COR-L47 (cell line): ENCODE measurements around the gene GSTM2.
"Not testable (repeated sequence)": the region's sequence is repeated elsewhere in the genome, so short reads cannot be mapped to it uniquely, and the experiment has no call there.

Source experiments
- DNase-seq: peaks from one replicate; lab custom pipeline; 2025; lab: John Stamatoyannopoulos, UW

GSTM2 gene

DNA sequence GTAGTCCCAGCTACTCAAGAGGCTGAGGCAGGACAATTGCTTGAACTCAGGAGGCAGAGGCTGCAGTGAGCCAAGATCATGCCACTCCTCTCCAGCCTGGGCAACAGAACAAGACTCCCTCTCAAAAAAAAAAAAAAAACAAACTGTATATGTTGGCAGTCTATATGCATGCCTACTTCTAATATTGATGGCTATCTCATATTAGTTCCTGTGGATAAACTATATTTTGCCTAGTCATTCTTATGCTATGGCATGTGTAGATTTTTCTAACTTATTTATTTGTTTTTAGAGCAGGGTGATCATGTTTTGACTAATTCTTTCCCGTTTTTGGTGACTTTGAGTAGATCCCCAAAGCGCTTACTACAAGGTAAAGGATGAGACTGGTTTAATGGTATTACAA, 10.8 kb downstream of the GSTM2 start:
- DNase-seq: not testable (repeated sequence)

DNA sequence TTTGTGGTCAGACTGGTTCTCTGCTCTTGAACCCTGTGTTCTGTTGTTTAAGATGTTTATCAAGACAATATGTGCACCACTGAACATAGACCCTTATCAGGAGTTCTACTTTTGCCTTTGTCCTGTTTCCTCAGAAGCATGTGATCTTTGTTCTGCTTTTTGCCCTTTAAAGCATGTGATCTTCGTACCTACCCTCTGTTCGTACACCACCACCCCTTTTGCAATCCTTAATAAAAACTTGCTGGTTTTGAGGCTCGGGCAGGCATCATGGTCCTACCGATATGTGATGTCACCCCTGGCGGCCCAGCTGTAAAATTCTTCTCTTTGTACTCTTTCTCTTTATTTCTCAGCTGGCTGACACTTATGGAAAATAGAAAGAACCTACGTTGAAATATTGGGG, 16.9 kb downstream of the GSTM2 start:
- not testable (repeated sequence) for DNase-seq

DNA sequence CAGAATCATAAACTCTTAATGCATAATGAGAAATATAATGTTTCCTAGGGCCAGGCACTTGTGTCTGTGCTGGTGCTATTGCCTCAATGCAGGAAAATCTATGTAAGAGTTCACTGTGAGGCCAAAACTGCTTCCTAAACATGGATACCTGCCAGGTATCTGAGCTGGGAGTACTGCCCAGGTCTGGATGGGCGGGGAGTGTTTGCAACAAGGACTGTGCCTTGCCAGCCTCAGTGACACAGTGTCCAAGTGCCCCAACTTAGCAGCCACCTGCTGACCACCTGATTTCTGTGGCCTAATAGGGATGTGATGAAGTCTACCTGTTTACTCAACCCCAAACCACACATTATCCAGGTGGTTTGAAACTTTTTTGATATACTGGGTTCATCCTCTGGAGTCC, 17.5 kb downstream of the GSTM2 start:
- DNase-seq: not testable (repeated sequence)

DNA sequence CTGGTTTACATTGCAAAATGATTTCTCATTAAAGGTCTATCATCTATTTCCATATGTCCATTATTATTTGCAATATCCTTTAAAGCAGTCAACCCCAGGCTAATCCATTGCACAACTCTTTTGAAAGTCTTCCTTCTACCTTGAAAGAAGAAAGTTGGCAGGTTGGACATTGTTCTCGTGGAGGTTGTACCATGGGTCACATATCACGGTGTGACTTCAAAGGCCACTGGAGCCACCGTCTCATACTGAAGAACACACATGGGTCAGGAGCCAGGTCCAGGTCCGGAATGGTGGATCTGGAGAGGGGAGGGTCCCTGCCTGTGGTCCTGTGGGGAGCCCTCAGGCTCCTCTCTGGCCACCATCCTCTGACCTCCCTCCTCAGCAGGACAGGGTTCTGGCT, 18.0 kb downstream of the GSTM2 start:
- DNase-seq: not testable (repeated sequence)

DNA sequence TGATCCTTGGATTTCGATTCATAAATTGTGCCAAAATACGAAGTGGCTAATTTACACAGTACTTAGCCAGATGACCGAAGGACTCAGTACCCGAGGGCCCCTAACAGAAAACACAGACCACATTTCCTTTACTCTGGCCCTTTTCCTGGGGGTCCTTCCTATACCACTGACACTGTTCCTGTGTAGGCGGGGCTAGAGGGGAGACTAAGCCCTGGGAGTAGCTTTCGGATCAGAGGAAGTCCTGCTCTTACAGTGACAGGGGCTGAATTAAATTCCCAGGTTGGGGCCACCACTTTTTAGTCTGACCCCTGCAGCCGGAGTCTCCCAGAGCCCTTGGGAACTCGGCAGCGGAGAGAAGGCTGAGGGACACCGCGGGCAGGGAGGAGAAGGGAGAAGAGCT, 19.3 kb downstream of the GSTM2 start:
- not testable (repeated sequence) for DNase-seq

DNA sequence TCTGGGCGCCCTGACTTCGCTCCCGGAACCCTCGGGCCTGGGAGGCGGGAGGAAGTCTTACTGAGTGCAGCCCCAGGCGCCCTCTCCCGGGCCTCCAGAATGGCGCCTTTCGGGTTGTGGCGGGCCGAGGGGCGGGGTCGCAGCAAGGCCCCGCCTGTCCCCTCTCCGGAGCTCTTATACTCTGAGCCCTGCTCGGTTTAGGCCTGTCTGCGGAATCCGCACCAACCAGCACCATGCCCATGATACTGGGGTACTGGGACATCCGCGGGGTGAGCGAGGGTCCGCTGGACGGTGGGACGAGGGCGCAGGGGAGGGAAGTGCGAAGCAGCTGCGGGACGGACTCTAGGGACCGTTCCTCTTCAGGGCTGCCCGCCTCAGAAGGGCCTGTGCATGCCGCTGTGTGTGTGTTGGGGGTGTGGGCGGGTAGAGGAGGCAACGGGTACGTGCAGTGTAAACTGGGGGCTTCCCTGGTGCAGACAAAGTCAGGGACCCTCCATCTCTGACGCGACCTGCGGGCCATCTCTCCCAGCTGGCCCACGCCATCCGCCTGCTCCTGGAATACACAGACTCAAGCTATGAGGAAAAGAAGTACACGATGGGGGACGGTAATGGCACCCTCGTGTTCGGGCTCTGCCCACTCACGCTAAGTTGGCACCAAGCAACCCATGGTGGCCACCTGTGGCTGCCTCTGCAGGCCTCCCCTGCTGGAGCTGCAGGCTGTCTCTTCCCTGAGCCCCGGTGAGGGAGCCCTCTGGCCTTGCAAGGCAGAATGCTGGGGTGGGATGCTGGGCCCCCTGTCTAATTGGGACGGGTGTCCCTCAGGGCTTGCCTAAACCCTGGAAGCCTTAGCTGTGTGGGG, 20.0 kb downstream of the GSTM2 start, which contains the start of gene GSTM1:
GSTM1 (plus strand) TSS at position 177 of the 859 bp plus-strand sequence; CDS start at position 234, 57 bp downstream.
- no peak for DNase-seq

DNA sequence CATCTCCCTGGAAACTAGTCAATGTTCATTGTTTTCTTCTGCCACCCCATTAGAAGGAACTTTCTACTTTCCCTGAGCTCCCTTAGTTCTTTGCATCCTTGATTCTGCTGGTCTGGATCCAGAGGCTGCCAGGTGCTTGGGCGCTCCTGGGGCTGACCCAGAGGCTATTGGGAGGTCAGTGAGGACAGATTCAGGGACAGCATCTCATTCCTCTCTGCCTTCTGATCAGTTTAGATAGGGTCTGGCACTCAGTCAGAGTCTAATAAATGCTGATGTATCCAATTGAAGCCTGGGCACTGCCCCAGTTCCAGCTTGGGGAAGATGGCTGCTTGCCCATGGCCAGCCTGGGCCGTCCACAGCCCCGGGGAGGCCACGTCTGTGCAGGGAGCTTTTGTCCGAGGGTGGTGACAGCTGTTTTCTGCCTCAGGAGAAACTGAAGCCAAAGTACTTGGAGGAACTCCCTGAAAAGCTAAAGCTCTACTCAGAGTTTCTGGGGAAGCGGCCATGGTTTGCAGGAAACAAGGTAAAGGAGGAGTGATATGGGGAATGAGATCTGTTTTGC, 22.1 kb downstream of the GSTM2 start:
- DNase-seq: no peak

DNA sequence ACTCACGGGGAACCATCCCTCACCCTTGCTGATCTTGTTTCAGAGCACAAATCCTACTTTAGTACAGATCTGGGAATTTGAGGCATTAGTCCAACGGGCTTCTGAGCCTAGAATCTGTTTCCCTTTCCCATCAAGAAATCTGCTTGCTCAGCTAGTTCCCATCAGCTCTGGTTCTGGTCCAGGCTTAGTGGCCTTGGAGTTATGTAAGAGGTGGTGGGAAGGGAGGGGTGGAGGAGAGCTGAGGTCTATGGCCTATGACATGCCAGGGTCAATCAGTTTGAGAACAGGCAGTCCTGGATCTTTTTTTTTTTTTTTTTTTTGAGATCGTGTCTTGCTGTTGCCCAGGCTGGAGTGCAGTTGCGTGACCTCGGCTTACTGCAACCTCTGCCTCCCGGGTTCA, 23.9 kb downstream of the GSTM2 start:
- DNase-seq: no peak

DNA sequence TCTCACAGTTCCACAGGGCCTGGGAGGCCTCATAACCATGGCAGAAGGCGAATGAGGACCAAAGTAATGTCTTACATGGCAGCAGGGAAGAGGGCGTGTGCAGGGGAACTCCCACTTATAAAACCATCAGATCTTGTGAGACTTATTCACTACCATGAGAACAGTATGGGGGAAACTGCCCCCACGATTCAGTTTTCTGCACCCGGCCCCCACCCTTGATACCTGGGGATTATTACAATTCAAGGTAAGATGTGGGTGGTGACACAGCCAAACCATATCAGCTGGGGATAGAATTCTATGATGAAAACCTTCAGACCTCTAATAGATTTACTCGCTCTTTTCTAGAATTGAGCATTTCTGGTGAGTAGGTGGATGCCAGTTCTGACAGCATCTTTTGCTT, 26.5 kb downstream of the GSTM2 start:
- not testable (repeated sequence) for DNase-seq

DNA sequence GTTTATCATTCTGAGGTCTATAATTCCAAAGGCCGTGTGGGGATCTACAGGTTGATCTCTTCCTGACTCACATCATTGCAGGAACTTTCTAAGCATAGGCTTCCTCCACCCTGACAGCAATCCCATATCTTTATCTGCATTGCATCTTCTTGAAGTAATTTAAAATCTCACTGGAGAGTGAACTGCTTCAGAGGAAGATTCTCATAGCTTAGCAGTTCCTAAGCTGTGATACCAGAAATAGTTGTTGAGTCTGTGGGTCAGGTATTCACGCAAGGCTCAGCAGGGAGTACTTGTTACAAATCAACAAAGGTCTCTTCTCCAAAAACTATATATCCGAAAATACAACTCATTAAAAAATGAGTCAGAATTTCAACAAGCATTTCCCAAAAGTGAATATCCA, 27.3 kb downstream of the GSTM2 start:
- not testable (repeated sequence) for DNase-seq

DNA sequence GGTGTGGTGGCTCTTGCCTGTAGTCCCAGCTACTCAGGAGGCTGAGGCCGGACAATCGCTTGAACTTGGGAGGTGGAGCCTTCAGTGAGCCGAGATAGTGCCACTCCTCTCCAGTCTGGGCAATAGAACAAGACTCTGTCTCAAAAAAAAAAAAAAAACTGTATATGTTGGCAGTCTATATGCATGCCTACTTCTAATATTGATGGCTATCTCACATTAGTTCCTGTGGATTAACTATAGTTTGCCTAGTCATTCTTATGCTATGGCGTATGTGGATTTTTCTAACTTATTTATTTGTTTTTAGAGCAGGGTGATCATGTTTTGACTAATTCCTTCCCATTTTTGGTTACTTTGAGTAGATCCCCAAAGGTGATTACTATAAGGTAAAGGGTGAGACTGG, 29.2 kb downstream of the GSTM2 start:
- DNase-seq: no peak

DNA sequence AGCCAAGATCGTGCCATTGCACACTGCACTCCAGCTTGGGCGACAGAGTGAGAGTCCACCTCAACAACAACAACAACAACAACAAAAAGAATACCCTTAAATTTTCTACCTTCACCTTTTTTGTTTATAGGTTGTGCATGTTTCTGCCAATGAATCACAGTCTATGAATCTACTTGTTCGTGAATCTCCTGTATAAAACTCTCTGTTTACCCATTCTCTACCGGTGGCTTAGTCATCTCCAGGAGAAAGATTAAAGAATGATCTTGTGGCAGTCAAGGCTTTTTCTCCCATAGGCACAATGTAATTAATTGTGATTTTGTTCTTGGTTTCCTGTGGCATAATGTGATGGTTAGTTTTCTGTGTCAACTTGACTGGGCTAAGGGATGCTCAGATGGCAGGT, 30.0 kb downstream of the GSTM2 start:
- DNase-seq: not testable (repeated sequence)

DNA sequence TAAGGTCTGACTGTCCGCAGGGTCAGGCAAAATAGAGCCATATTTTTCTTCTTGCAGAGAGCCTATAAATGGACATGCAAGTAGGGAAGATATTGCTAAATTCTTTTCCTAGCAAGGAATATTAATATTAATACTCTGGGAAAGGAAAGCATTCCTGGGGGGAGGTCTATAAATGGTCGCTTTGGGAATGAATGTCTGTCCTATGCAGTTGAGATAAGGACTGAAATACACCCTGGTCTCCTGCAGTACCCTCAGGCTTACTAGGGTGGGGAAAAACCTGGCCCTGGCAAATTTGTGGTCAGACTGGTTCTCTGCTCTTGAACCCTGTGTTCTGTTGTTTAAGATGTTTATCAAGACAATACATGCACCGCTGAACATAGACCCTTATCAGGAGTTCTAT, 35.1 kb downstream of the GSTM2 start:
- DNase-seq: not testable (repeated sequence)

DNA sequence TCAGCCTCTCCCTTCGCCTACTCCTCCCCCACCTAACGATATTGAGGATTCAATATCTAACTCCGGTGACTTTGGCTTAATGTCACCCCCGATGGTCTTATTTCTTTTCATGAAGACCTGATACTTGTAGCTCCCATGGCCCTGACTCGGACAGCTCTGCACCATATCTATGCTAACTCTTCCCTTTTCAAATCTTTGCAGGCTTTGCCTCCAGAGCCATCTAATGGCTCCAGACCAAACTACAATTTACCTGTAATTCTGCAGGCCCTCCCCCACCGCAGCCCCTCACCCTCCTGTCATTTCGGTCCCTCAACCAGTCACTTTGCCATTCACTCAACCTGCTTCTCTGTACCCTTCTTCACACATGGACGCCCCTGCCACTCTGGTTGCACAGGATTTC, 36.3 kb downstream of the GSTM2 start:
- no peak for DNase-seq

DNA sequence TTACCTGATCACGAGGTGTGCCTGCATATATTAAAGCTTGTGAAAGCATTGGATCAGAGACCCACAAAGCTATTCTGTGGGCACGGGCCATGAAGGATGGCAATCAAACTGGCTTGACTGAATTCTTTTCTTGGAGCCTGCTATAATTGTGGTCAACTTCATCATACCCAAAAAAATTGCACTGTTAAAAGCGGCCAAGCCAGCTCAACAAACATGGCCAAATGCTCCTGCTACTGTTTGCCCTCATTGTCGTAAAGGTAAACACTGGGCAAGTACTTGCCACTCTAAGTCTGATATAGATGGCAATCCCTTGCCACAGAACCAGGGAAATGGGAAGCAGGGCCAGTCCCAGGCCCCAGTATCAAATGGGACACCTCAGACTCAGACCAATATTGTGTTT, 37.6 kb downstream of the GSTM2 start:
- DNase-seq: no peak

DNA sequence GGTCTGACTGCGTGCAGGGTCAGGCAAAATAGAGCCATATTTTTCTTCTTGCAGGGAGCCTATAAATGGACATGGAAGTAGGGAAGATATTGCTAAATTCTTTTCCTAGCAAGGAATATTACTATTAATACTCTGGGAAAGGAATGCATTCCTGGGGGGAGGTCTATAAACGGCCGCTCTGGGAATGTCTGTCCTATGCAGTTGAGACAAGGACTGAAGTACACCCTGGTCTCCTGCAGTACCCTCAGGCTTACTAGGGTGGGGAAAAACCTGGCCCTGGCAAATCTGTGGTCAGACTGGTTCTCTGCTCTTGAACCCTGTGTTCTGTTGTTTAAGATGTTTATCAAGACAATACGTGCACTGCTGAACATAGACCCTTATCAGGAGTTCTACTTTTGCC, 41.1 kb downstream of the GSTM2 start:
- DNase-seq: not testable (repeated sequence)

DNA sequence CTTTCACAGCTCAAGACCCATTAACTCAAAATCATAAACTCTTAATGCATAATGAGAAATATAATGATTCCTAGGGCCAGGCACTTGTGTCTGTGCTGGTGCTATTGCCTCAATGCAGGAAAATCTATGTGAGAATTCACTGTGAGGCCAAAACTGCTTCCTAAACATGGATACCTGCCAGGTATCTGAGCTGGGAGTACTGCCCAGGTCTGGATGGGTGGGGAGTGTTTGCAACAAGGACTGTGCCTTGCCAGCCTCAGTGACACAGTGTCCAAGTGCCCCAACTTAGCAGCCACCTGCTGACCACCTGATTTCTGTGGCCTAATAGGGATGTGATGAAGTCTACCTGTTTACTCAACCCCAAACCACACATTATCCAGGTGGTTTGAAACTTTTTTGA, 42.0 kb downstream of the GSTM2 start:
- DNase-seq: not testable (repeated sequence)

DNA sequence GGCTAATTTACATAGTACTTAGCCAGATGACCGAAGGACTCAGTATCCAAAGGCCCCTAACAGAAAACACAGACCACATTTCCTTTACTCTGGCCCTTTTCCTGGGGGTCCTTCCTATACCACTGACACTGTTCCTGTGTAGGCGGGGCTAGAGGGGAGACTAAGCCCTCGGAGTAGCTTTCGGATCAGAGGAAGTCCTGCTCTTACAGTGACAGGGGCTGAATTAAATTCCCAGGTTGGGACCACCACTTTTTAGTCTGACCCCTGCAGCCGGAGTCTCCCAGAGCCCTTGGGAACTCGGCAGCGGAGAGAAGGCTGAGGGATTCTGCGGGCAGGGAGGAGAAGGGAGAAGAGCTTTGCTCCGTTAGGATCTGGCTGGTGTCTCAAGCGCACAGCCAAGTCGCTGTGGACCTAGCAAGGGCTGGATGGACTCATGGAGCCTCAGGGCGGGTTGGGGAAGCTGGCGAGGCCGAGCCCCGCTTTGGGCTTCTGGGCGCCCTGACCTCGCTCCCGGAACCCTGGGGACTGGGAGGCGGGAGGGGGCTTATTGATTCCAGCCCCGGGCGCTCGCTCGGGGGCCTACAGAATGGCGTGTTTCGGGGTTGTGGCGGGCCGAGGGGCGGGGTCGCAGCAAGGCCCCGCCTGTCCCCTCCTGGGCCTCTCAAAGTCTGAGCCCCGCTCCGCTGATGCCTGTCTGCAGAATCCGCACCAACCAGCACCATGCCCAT, 43.9 kb downstream of the GSTM2 start, which contains the start of gene GSTM5:
GSTM5 (plus strand) TSS at position 659 of the 728 bp plus-strand sequence; CDS start at position 721, 62 bp downstream.
- not testable (repeated sequence) for DNase-seq

DNA sequence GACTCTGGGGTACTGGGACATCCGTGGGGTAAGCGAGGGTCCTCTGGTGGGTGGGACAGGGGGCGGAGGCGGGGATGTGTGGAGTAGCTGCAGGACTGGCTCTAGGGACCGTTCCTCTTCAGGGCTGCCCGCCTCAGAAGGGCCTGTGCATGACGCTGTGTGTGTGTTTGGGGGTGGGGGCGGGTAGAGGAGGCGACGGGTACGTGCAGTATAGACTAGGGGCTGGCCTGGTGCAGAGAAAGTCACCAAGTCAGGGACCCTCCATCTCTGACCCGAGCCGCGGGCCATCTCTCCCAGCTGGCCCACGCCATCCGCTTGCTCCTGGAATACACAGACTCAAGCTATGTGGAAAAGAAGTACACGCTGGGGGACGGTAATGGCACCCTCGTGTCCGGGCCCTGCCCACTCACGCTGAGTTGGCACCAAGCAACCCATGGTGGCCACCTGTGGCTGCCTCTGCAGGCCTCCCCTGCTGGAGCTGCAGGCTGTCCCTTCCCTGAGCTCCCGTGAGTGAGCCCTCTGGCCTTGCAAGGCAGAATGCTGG, 44.5 kb downstream of the GSTM2 start:
- no peak for DNase-seq

DNA sequence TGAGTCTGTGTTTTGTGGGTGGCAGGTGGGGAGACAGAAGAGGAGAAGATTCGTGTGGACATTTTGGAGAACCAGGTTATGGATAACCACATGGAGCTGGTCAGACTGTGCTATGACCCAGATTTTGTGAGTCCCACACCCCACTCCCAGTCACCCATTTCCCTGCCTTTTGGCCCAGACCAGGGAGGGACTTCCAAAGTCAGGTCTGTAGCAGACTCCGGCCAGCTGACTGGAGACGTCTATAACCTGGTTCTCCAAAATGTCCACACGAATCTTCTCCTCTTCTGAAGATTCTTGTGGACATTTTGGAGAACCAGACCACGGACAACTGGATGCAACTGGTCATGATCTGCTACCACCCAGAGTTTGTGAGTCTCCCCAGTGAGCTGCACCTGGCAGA, 45.8 kb downstream of the GSTM2 start:
- DNase-seq: no peak

DNA sequence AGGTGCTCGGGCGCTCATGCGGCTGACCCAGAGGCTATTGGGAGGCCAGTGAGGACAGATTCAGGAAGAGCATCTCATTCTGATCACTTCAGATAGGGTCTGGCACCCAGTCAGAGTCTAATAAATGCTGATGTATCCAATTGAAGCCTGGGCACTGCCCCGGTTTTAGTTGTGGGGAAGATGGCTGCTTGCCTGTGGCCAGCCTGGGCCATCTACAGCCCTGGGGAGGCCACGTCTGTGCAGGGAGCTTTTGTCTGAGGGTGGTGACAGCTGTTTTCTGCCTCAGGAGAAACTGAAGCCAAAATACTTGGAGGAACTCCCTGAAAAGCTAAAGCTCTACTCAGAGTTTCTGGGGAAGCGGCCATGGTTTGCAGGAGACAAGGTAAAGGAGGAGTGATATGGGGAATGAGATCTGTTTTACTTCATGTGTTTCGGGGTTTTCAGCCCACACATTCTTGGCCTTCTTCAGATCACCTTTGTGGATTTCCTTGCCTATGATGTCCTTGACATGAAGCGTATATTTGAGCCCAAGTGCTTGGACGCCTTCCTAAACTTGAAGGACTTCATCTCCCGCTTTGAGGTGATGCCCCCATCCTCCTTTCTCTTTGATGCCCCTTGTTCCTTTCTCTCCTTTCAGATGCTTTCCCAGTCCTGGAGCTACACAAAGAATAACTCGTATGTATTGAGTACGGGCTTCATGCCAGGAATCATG, 47.0 kb downstream of the GSTM2 start:
- DNase-seq: no peak

DNA sequence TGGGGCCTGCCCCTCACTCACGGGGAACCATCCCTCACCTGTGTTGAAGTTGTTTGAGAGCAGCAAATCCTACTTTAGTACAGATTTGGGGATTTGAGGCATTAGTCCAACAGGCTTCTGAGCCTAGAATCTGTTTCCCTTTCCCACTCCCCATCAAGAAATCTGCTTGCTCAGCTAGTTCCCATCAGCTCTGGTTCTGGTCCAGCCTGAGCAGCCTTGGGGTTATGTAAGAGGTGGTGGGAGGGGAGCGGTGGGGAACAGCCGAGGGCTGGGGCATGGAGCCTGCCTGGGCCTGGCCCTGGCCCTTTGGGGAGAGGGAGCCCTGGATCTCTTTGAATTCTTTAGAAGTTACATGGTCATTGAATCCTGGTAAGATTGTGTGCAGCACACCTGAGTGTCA, 48.3 kb downstream of the GSTM2 start:
- DNase-seq: no peak
